ENCODE results near the gene TMEM88.

Gene TMEM88

GRCh38 chr17:7884581-7885366 lies 29.9 kb downstream of the TMEM88 start:
- Histone ChIP-seq H3K27me3 (no peaks in the 10 kb centered on the region), H4K20me1 (peaks cover 20% of the 10 kb centered on the region), H3K36me3 (peaks cover 34% of the 10 kb centered on the region), H3K4me1 (peaks cover 63% of the 10 kb centered on the region), H3K4me2 (peak overlapping the region; percentile 96; the same call in 1 of the 2 replicates), H3K4me3 (peak overlapping the region; percentile 92), H3K27ac (peak overlapping the region; percentile 98), H3K9me3 (no peaks in the 10 kb centered on the region), H3K9ac (peak overlapping the region; percentile 98)
- no peak for TF ChIP-seq Cebpa-rat (IDR thresholded peaks at IDR 0.05)

GRCh38 chr17:7885367-7886226 lies 30.7 kb downstream of the TMEM88 start:
- peak overlapping the region; percentile 98 for H3K27ac ChIP-seq
- H3K9ac ChIP-seq, result peak overlapping the region; percentile 98
- peak overlapping the region; percentile 92 for H3K4me3 ChIP-seq

GRCh38 chr17:7886227-7887037 lies 31.6 kb downstream of the TMEM88 start:
- Histone ChIP-seq H3K9me3 (no peaks in the 10 kb centered on the region), H3K4me2 (peak overlapping the region; percentile 96), H3K4me1 (peaks cover 54% of the 10 kb centered on the region), H3K36me3 (peaks cover 36% of the 10 kb centered on the region), H3K4me3 (peak overlapping the region; percentile 92), H3K9ac (peak overlapping the region; percentile 98), H3K27me3 (no peaks in the 10 kb centered on the region), H4K20me1 (peaks cover 37% of the 10 kb centered on the region), H3K27ac (peak overlapping the region; percentile 98)
- TF ChIP-seq Cebpa-rat (IDR thresholded peaks at IDR 0.05), result no peak

More at GRCh38 chr17:7885367-7886226, 30.7 kb downstream of the TMEM88 start:
- Histone ChIP-seq H3K27me3 (no peaks in the 10 kb centered on the region), H3K9me3 (no peaks in the 10 kb centered on the region), H3K4me2 (peak overlapping the region; percentile 96), H3K36me3 (peaks cover 34% of the 10 kb centered on the region), H4K20me1 (peaks cover 28% of the 10 kb centered on the region), H3K4me1 (peaks cover 62% of the 10 kb centered on the region)
- TF ChIP-seq Cebpa-rat (IDR thresholded peaks at IDR 0.05), result no peak

- Histone ChIP-seq H3K9me3 (no peaks in the 10 kb centered on the region), H3K4me3 (peak overlapping the region; percentile 92), H3K9ac (peak overlapping the region; percentile 98), H3K4me1 (peaks cover 48% of the 10 kb centered on the region), H3K27me3 (no peaks in the 10 kb centered on the region), H4K20me1 (peaks cover 43% of the 10 kb centered on the region), H3K36me3 (peaks cover 36% of the 10 kb centered on the region), H3K27ac (peak overlapping the region; percentile 98), H3K4me2 (peak overlapping the region; percentile 96)
- TF ChIP-seq Cebpa-rat (IDR thresholded peaks at IDR 0.05), result no peak
Observed at GRCh38 chr17:7887038-7887481, 32.2 kb downstream of the TMEM88 start.

- peak overlapping the region; percentile 98 for H3K27ac ChIP-seq
- H3K4me1 ChIP-seq, result peaks cover 42% of the 10 kb centered on the region
- peak overlapping the region; percentile 98 for H3K9ac ChIP-seq
- H3K4me2 ChIP-seq, result peak overlapping the region; percentile 96
- H3K9me3 ChIP-seq, result no peaks in the 10 kb centered on the region
- TF ChIP-seq Cebpa-rat (IDR thresholded peaks at IDR 0.05), result no peak
- peak overlapping the region; percentile 92 for H3K4me3 ChIP-seq
- no peaks in the 10 kb centered on the region for H3K27me3 ChIP-seq
- peaks cover 36% of the 10 kb centered on the region for H3K36me3 ChIP-seq
- H4K20me1 ChIP-seq, result peaks cover 44% of the 10 kb centered on the region
Observed at GRCh38 chr17:7887482-7888183, 32.8 kb downstream of the TMEM88 start.

- TF ChIP-seq Cebpa-rat (IDR thresholded peaks at IDR 0.05), result no peak
- H3K27ac ChIP-seq, result peak within 1 kb of the TSS; percentile 89
- peak within 1 kb of the TSS; percentile 96 for H3K4me2 ChIP-seq
- peak within 1 kb of the TSS; percentile 92 for H3K4me3 ChIP-seq
- peaks cover 44% of the 10 kb centered on the region for H4K20me1 ChIP-seq
- no peaks in the 10 kb centered on the region for H3K27me3 ChIP-seq
- peaks cover 35% of the 10 kb centered on the region for H3K4me1 ChIP-seq
- H3K36me3 ChIP-seq, result peaks cover 41% of the 10 kb centered on the region
- H3K9ac ChIP-seq, result peak within 1 kb of the TSS; percentile 85
- H3K9me3 ChIP-seq, result no peaks in the 10 kb centered on the region
Observed at GRCh38 chr17:7888184-7888920, 33.5 kb downstream of the TMEM88 start, which contains the start of gene CHD3. Gene CHD3, plus strand, starts transcription at chr17:7888789. Its CDS starts 212 bp downstream, at chr17:7889001.

- Histone ChIP-seq H3K36me3 (peaks cover 51% of the 10 kb centered on the region), H3K9ac (peak overlapping the region; percentile 85), H3K4me1 (peaks cover 26% of the 10 kb centered on the region), H3K9me3 (no peaks in the 10 kb centered on the region), H3K27me3 (no peaks in the 10 kb centered on the region), H3K4me2 (peak overlapping the region; percentile 96), H3K27ac (peak overlapping the region; percentile 89), H4K20me1 (peaks cover 49% of the 10 kb centered on the region), H3K4me3 (peak overlapping the region; percentile 92)
- no peak for TF ChIP-seq Cebpa-rat (IDR thresholded peaks at IDR 0.05)
Observed at GRCh38 chr17:7889166-7889955, 34.5 kb downstream of the TMEM88 start.
